HCT116 (cell line): ENCODE results near the gene ARHGEF25. TPM values are rescaled to one million over a fixed set of nuclear protein-coding genes. Genes with fewer than 3 reads are reported as not detected.

Source experiments
- ATAC-seq: fragments of 200-7000 bp; cut with Tn5 transposase; 2 replicates; pipeline ENCODE4 v1.9.1; 2020; ENCODE audit warnings: mild to moderate bottlenecking, moderate library complexity
- BruUV-seq: library from RNA; stranded (reverse); fragments of 400-500 nt; replicated peaks from 2 replicates; lab custom pipeline; 2021; lab: Mats Ljungman, UMichigan
- CTCF ChIA-PET: fragments of 300-600 bp; sonication (Branson Sonifier 250); formaldehyde crosslinking; loops from one replicate; lab custom pipeline; 2021; ENCODE audit warnings: antibody characterized with exemption; lab: Charles Lee
- POLR2A ChIA-PET: fragments of 300-600, 350-600 bp; sonication (Branson Sonifier 250); formaldehyde crosslinking; loops from one replicate; lab custom pipeline; 2021; ENCODE audit warnings: antibody characterized with exemption; lab: Charles Lee
- RAD21 ChIA-PET, 2 experiments: fragments of 300-600 bp; sonication (Branson Sonifier 250); formaldehyde crosslinking; loops; one replicate each; lab custom pipeline; 2023; ENCODE audit warnings: low total read pairs in 2 of 2; ENCODE audit not compliant: uncharacterized antibody in 2 of 2, unreplicated experiment in 2 of 2, low non-redundant PET in 1 of 2; lab: Charles Lee
- DNase-seq: peaks from one replicate; pipeline ENCODE4 v3.0.0-alpha.2; 2010; ENCODE audit warnings: low read depth, low spot score
- H2AFZ ChIP-seq: fragments of 200-600 bp; shearing (Covaris generic), sonication (generic); 2 replicates; pipeline ENCODE4 v1.6.1; 2017; ENCODE audit warnings: low read depth, mixed run types, mixed read lengths, antibody characterized with exemption, low read length; ENCODE audit not compliant: poor library complexity, severe bottlenecking
- H3K27ac ChIP-seq: 2 replicates; pipeline ENCODE4 v1.5.1; 2012; ENCODE audit warnings: low read depth, low read length
- H3K27me3 ChIP-seq: fragments of 200-600 bp; sonication (generic); 2 replicates; pipeline ENCODE4 v1.6.1; 2016; ENCODE audit warnings: mixed run types, low read length, mixed read lengths; ENCODE audit not compliant: insufficient read depth
- H3K36me3 ChIP-seq, 2 experiments: fragments of 200-500 bp in 1 of 2; fragments of 200-600 bp in 1 of 2; sonication (Bioruptor generic) in 1 of 2; sonication (generic) in 1 of 2; 2 replicates each; pipeline versions ENCODE4 v1.5.1 to v1.6.1; 2014 to 2016; ENCODE audit warnings: low read length in 2 of 2, inconsistent platforms in 1 of 2, mixed read lengths in 1 of 2, mixed run types in 1 of 2; ENCODE audit not compliant: insufficient read depth in 2 of 2, control insufficient read depth in 1 of 2
- H3K4me1 ChIP-seq, 2 experiments: fragments of 200-600 bp in 1 of 2; sonication (generic) in 1 of 2; 2 replicates each; pipeline versions ENCODE4 v1.5.1 to v1.6.1; 2012 to 2017; ENCODE audit warnings: low read length in 2 of 2, inconsistent platforms in 1 of 2, mild to moderate bottlenecking in 1 of 2, mixed read lengths in 1 of 2, mixed run types in 1 of 2, moderate library complexity in 1 of 2; ENCODE audit not compliant: insufficient read depth in 2 of 2, control insufficient read depth in 1 of 2
- H3K4me2 ChIP-seq: fragments of 200-600 bp; sonication (generic); 2 replicates; pipeline ENCODE4 v1.6.1; 2017; ENCODE audit warnings: mixed run types, low read length, mixed read lengths
- H3K4me3 ChIP-seq, 2 experiments: fragments of 200-600 bp in 1 of 2; sonication (generic) in 1 of 2; replicated peaks in 1 of 2; 2 replicates each; pipeline ENCODE4 v1.5.1; 2011 to 2016; ENCODE audit warnings: low read length in 2 of 2, control low read depth in 1 of 2, low read depth in 1 of 2, mild to moderate bottlenecking in 1 of 2, mixed read lengths in 1 of 2, mixed run types in 1 of 2
- H3K79me2 ChIP-seq: fragments of 200-600 bp; sonication (generic); 2 replicates; pipeline ENCODE4 v1.6.1; 2017; ENCODE audit warnings: mild to moderate bottlenecking, mixed run types, low read length, moderate library complexity, mixed read lengths; ENCODE audit not compliant: insufficient read depth
- H3K9ac ChIP-seq: fragments of 200-600 bp; sonication (generic); 2 replicates; pipeline ENCODE4 v1.6.1; 2016; ENCODE audit warnings: low read length, mixed read lengths
- H3K9me2 ChIP-seq: fragments of 200-600 bp; sonication (generic), shearing (Covaris generic); 2 replicates; pipeline ENCODE4 v1.6.1; 2017; ENCODE audit warnings: mixed run types, mild to moderate bottlenecking, moderate library complexity; ENCODE audit not compliant: insufficient read depth
- H3K9me3 ChIP-seq, 2 experiments: fragments of 200-500 bp in 1 of 2; fragments of 200-600 bp in 1 of 2; sonication (Bioruptor generic) in 1 of 2; sonication (generic) in 1 of 2; 2 replicates each; pipeline ENCODE4 v1.6.1; 2014 to 2017; ENCODE audit warnings: low read length in 2 of 2, mixed read lengths in 2 of 2, inconsistent platforms in 1 of 2, low read depth in 1 of 2, mild to moderate bottlenecking in 1 of 2, mixed run types in 1 of 2, moderate library complexity in 1 of 2; ENCODE audit not compliant: control insufficient read depth in 1 of 2, insufficient read depth in 1 of 2
- H4K20me1 ChIP-seq: fragments of 200-600 bp; sonication (generic), shearing (Covaris generic); 2 replicates; pipeline ENCODE4 v1.6.1; 2017; ENCODE audit warnings: mixed run types, mild to moderate bottlenecking, moderate library complexity; ENCODE audit not compliant: insufficient read depth
- CEBPB ChIP-seq: IDR thresholded peaks from 2 replicates; pipeline ENCODE4 v1.6.1; 2012; ENCODE audit warnings: low read depth
- EGR1 ChIP-seq: IDR thresholded peaks from 2 replicates; pipeline ENCODE4 v1.6.1; 2012; ENCODE audit warnings: low read depth
- FOSL1 ChIP-seq: IDR thresholded peaks from 2 replicates; pipeline ENCODE4 v1.6.1; 2012; ENCODE audit warnings: low read depth
- POLR2A ChIP-seq: IDR thresholded peaks from 2 replicates; pipeline ENCODE4 v1.7.0; 2011; ENCODE audit warnings: borderline replicate concordance; ENCODE audit not compliant: insufficient read depth, insufficient read length; ENCODE audit errors: extremely low read depth
- RAD21 ChIP-seq: IDR thresholded peaks from 2 replicates; pipeline ENCODE4 v1.6.1; 2012; ENCODE audit warnings: low read depth, mild to moderate bottlenecking
- SIN3A ChIP-seq: IDR thresholded peaks from 2 replicates; pipeline ENCODE4 v1.6.1; 2012; ENCODE audit warnings: low read depth
- SP1 ChIP-seq: IDR thresholded peaks from 2 replicates; pipeline ENCODE4 v1.6.1; 2012; ENCODE audit warnings: low read depth
- TCF7L2 ChIP-seq: IDR thresholded peaks from 2 replicates; pipeline ENCODE4 v1.7.0; 2011; ENCODE audit warnings: borderline replicate concordance, inconsistent platforms; ENCODE audit not compliant: insufficient read depth, insufficient read length; ENCODE audit errors: extremely low read depth
- YY1 ChIP-seq: IDR thresholded peaks from 2 replicates; pipeline ENCODE4 v1.6.1; 2011; ENCODE audit warnings: low read length, low read depth, moderate library complexity, mild to moderate bottlenecking; ENCODE audit not compliant: insufficient replicate concordance; ENCODE audit errors: extremely low read depth
- ZFX ChIP-seq: fragments of 450-650 bp; IDR thresholded peaks from 2 replicates; pipeline ENCODE4 v1.6.1; 2017
- ZNF274 ChIP-seq: fragments of 200-500 bp; sonication (Bioruptor generic); IDR thresholded peaks from 2 replicates; pipeline ENCODE4 v1.6.1; 2014; ENCODE audit warnings: mild to moderate bottlenecking, low read depth, low read length, inconsistent platforms
- intact Hi-C: fragments of 100-400 bp; cut with micrococcal nuclease; formaldehyde crosslinking; loops from 2 replicates; pipeline ENCODE4 v1.10.0; 2022
- total RNA-seq: library from RNA; stranded (reverse); gene quantifications from one replicate; pipeline ENCODE4 v1.2.1, GENCODE V29; 2021; ENCODE audit not compliant: unreplicated experiment
- TF ChIP-seq, protein P1 (sequence below): IDR thresholded peaks from 2 replicates; pipeline ENCODE4 v1.6.1; 2012; ENCODE audit warnings: low read depth
- TF ChIP-seq, protein P2 (sequence below): IDR thresholded peaks from 2 replicates; pipeline ENCODE4 v1.6.1; 2011; ENCODE audit warnings: mild to moderate bottlenecking, low read length, moderate library complexity; ENCODE audit not compliant: insufficient replicate concordance; ENCODE audit errors: extremely low read depth
- TF ChIP-seq, protein P3 (sequence below): IDR thresholded peaks from 2 replicates; pipeline ENCODE4 v1.6.1; 2012

ARHGEF25 gene
- total RNA-seq, 1 experiment from 2014 or later: 3.6 TPM

DNA sequence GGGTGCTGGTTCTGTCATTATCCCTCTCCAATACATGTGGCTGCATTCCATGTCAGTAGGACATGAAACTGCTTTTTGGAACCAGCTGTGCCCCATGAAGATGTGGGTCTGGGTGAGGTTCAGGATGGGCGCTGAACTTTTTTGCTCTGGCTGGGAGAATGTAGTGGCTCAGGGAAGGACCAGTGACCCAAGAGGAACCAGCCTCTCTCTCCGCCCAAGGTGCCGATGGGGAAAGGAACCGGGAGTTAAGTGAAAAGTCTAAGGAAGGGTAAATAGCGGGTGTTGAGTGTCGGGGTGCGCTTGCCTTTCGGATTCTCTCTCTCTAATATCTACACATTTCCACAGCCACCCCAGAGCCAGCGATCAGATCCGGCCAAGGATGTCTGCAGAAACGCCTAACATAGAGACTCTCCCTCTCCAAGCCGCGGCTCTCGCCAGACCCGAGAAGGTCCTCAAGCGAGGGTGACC is 7.8 kb downstream of the ARHGEF25 start:
- H3K36me3 ChIP-seq: no peaks in the 10 kb centered on the region
- TF ChIP-seq, protein P1, sequence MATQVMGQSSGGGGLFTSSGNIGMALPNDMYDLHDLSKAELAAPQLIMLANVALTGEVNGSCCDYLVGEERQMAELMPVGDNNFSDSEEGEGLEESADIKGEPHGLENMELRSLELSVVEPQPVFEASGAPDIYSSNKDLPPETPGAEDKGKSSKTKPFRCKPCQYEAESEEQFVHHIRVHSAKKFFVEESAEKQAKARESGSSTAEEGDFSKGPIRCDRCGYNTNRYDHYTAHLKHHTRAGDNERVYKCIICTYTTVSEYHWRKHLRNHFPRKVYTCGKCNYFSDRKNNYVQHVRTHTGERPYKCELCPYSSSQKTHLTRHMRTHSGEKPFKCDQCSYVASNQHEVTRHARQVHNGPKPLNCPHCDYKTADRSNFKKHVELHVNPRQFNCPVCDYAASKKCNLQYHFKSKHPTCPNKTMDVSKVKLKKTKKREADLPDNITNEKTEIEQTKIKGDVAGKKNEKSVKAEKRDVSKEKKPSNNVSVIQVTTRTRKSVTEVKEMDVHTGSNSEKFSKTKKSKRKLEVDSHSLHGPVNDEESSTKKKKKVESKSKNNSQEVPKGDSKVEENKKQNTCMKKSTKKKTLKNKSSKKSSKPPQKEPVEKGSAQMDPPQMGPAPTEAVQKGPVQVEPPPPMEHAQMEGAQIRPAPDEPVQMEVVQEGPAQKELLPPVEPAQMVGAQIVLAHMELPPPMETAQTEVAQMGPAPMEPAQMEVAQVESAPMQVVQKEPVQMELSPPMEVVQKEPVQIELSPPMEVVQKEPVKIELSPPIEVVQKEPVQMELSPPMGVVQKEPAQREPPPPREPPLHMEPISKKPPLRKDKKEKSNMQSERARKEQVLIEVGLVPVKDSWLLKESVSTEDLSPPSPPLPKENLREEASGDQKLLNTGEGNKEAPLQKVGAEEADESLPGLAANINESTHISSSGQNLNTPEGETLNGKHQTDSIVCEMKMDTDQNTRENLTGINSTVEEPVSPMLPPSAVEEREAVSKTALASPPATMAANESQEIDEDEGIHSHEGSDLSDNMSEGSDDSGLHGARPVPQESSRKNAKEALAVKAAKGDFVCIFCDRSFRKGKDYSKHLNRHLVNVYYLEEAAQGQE: no peak
- no peak for TF ChIP-seq EGR1
- TF ChIP-seq ZFX: no peak
- no peak for TF ChIP-seq SIN3A
- TF ChIP-seq TCF7L2: no peak
- TF ChIP-seq FOSL1: no peak
- TF ChIP-seq, protein P2, sequence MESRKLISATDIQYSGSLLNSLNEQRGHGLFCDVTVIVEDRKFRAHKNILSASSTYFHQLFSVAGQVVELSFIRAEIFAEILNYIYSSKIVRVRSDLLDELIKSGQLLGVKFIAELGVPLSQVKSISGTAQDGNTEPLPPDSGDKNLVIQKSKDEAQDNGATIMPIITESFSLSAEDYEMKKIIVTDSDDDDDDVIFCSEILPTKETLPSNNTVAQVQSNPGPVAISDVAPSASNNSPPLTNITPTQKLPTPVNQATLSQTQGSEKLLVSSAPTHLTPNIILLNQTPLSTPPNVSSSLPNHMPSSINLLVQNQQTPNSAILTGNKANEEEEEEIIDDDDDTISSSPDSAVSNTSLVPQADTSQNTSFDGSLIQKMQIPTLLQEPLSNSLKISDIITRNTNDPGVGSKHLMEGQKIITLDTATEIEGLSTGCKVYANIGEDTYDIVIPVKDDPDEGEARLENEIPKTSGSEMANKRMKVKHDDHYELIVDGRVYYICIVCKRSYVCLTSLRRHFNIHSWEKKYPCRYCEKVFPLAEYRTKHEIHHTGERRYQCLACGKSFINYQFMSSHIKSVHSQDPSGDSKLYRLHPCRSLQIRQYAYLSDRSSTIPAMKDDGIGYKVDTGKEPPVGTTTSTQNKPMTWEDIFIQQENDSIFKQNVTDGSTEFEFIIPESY: no peak
- no peak for TF ChIP-seq ZNF274
- no peak for TF ChIP-seq POLR2A
- TF ChIP-seq, protein P3, sequence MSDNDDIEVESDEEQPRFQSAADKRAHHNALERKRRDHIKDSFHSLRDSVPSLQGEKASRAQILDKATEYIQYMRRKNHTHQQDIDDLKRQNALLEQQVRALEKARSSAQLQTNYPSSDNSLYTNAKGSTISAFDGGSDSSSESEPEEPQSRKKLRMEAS: no peak
- TF ChIP-seq CEBPB: no peak
- no peak for TF ChIP-seq YY1
- TF ChIP-seq SP1: no peak
- no peak for TF ChIP-seq RAD21
- TF ChIP-seq, all 23 proteins: peak for 0
- H3K4me2 ChIP-seq: no peak overlapping the region
- ChIA-PET CTCF (interaction anchor here (0.6 to 1.2 kb wide), 3 partner anchors 15 to 36 kb away, joined by 3 to 4 read pairs (median 3); no protein-coding TSS in a partner anchor), POLR2A (no interaction called here), RAD21 (interaction anchor here in 1 of 2 experiments (0.6 kb wide), 1 partner anchor 174 kb away, joined by 4 read pairs; no protein-coding TSS in a partner anchor)
- DNase-seq (no peak), ATAC-seq (no peak)
- H4K20me1 ChIP-seq: no peaks in the 10 kb centered on the region
- H3K9me3 ChIP-seq: no peaks in the 10 kb centered on the region
- no peaks in the 10 kb centered on the region for H3K9me2 ChIP-seq
- BruUV-seq: no TSS peak
- peaks cover 4% of the 10 kb centered on the region; the same call in 1 of the 2 replicates for H3K27me3 ChIP-seq
- H3K4me1 ChIP-seq: peaks cover 0 to 2% of the 10 kb centered on the region in 2 experiments; a peak in 1 of 4 replicates
- no peak overlapping the region for H2AFZ ChIP-seq
- H3K4me3 ChIP-seq: no peak overlapping the region
- no peaks in the 10 kb centered on the region for H3K79me2 ChIP-seq
- H3K27ac ChIP-seq: no peak overlapping the region
- no peak overlapping the region for H3K9ac ChIP-seq
- intact Hi-C loops: no loop called here
